HCT116 (cell line): Measurements from ENCODE around the gene PCAT6. TPM values are rescaled to one million over a fixed set of nuclear protein-coding genes. Genes with fewer than 3 reads are reported as not detected.

Source experiments
- ATAC-seq: fragments of 200-7000 bp; cut with Tn5 transposase; 2 replicates; pipeline ENCODE4 v1.9.1; 2020; ENCODE audit warnings: mild to moderate bottlenecking, moderate library complexity
- BruUV-seq: library from RNA; stranded (reverse); fragments of 400-500 nt; replicated peaks from 2 replicates; lab custom pipeline; 2021; lab: Mats Ljungman, UMichigan
- CTCF ChIA-PET: fragments of 300-600 bp; sonication (Branson Sonifier 250); formaldehyde crosslinking; loops from one replicate; lab custom pipeline; 2021; ENCODE audit warnings: antibody characterized with exemption; lab: Charles Lee
- POLR2A ChIA-PET: fragments of 300-600, 350-600 bp; sonication (Branson Sonifier 250); formaldehyde crosslinking; loops from one replicate; lab custom pipeline; 2021; ENCODE audit warnings: antibody characterized with exemption; lab: Charles Lee
- RAD21 ChIA-PET, 2 experiments: fragments of 300-600 bp; sonication (Branson Sonifier 250); formaldehyde crosslinking; loops; one replicate each; lab custom pipeline; 2023; ENCODE audit warnings: low total read pairs in 2 of 2; ENCODE audit not compliant: uncharacterized antibody in 2 of 2, unreplicated experiment in 2 of 2, low non-redundant PET in 1 of 2; lab: Charles Lee
- DNase-seq: peaks from one replicate; pipeline ENCODE4 v3.0.0-alpha.2; 2010; ENCODE audit warnings: low read depth, low spot score
- H2AFZ ChIP-seq: fragments of 200-600 bp; shearing (Covaris generic), sonication (generic); 2 replicates; pipeline ENCODE4 v1.6.1; 2017; ENCODE audit warnings: low read depth, mixed run types, mixed read lengths, antibody characterized with exemption, low read length; ENCODE audit not compliant: poor library complexity, severe bottlenecking
- H3K27ac ChIP-seq: 2 replicates; pipeline ENCODE4 v1.5.1; 2012; ENCODE audit warnings: low read depth, low read length
- H3K27me3 ChIP-seq: fragments of 200-600 bp; sonication (generic); 2 replicates; pipeline ENCODE4 v1.6.1; 2016; ENCODE audit warnings: mixed run types, low read length, mixed read lengths; ENCODE audit not compliant: insufficient read depth
- H3K36me3 ChIP-seq, 2 experiments: fragments of 200-500 bp in 1 of 2; fragments of 200-600 bp in 1 of 2; sonication (Bioruptor generic) in 1 of 2; sonication (generic) in 1 of 2; 2 replicates each; pipeline versions ENCODE4 v1.5.1 to v1.6.1; 2014 to 2016; ENCODE audit warnings: low read length in 2 of 2, inconsistent platforms in 1 of 2, mixed read lengths in 1 of 2, mixed run types in 1 of 2; ENCODE audit not compliant: insufficient read depth in 2 of 2, control insufficient read depth in 1 of 2
- H3K4me1 ChIP-seq, 2 experiments: fragments of 200-600 bp in 1 of 2; sonication (generic) in 1 of 2; 2 replicates each; pipeline versions ENCODE4 v1.5.1 to v1.6.1; 2012 to 2017; ENCODE audit warnings: low read length in 2 of 2, inconsistent platforms in 1 of 2, mild to moderate bottlenecking in 1 of 2, mixed read lengths in 1 of 2, mixed run types in 1 of 2, moderate library complexity in 1 of 2; ENCODE audit not compliant: insufficient read depth in 2 of 2, control insufficient read depth in 1 of 2
- H3K4me2 ChIP-seq: fragments of 200-600 bp; sonication (generic); 2 replicates; pipeline ENCODE4 v1.6.1; 2017; ENCODE audit warnings: mixed run types, low read length, mixed read lengths
- H3K4me3 ChIP-seq, 2 experiments: fragments of 200-600 bp in 1 of 2; sonication (generic) in 1 of 2; replicated peaks in 1 of 2; 2 replicates each; pipeline ENCODE4 v1.5.1; 2011 to 2016; ENCODE audit warnings: low read length in 2 of 2, control low read depth in 1 of 2, low read depth in 1 of 2, mild to moderate bottlenecking in 1 of 2, mixed read lengths in 1 of 2, mixed run types in 1 of 2
- H3K79me2 ChIP-seq: fragments of 200-600 bp; sonication (generic); 2 replicates; pipeline ENCODE4 v1.6.1; 2017; ENCODE audit warnings: mild to moderate bottlenecking, mixed run types, low read length, moderate library complexity, mixed read lengths; ENCODE audit not compliant: insufficient read depth
- H3K9ac ChIP-seq: fragments of 200-600 bp; sonication (generic); 2 replicates; pipeline ENCODE4 v1.6.1; 2016; ENCODE audit warnings: low read length, mixed read lengths
- H3K9me2 ChIP-seq: fragments of 200-600 bp; sonication (generic), shearing (Covaris generic); 2 replicates; pipeline ENCODE4 v1.6.1; 2017; ENCODE audit warnings: mixed run types, mild to moderate bottlenecking, moderate library complexity; ENCODE audit not compliant: insufficient read depth
- H3K9me3 ChIP-seq, 2 experiments: fragments of 200-500 bp in 1 of 2; fragments of 200-600 bp in 1 of 2; sonication (Bioruptor generic) in 1 of 2; sonication (generic) in 1 of 2; 2 replicates each; pipeline ENCODE4 v1.6.1; 2014 to 2017; ENCODE audit warnings: low read length in 2 of 2, mixed read lengths in 2 of 2, inconsistent platforms in 1 of 2, low read depth in 1 of 2, mild to moderate bottlenecking in 1 of 2, mixed run types in 1 of 2, moderate library complexity in 1 of 2; ENCODE audit not compliant: control insufficient read depth in 1 of 2, insufficient read depth in 1 of 2
- H4K20me1 ChIP-seq: fragments of 200-600 bp; sonication (generic), shearing (Covaris generic); 2 replicates; pipeline ENCODE4 v1.6.1; 2017; ENCODE audit warnings: mixed run types, mild to moderate bottlenecking, moderate library complexity; ENCODE audit not compliant: insufficient read depth
- ATF3 ChIP-seq: IDR thresholded peaks from 2 replicates; pipeline ENCODE4 v1.6.1; 2012
- EGR1 ChIP-seq: IDR thresholded peaks from 2 replicates; pipeline ENCODE4 v1.6.1; 2012; ENCODE audit warnings: low read depth
- EZH2 ChIP-seq: fragments of 200-600 bp; sonication (generic); IDR thresholded peaks from 2 replicates; pipeline ENCODE4 v1.6.1; 2017; ENCODE audit warnings: antibody characterized with exemption, mixed run types
- EZH2phosphoT487 ChIP-seq: fragments of 200-600 bp; IDR thresholded peaks from 2 replicates; pipeline ENCODE4 v1.6.1; 2018; ENCODE audit warnings: antibody characterized with exemption, borderline replicate concordance
- FOSL1 ChIP-seq: IDR thresholded peaks from 2 replicates; pipeline ENCODE4 v1.6.1; 2012; ENCODE audit warnings: low read depth
- JUND ChIP-seq: IDR thresholded peaks from 2 replicates; pipeline ENCODE4 v1.6.1; 2012
- MAX ChIP-seq: IDR thresholded peaks from 2 replicates; pipeline ENCODE4 v1.6.1; 2012
- POLR2AphosphoS5 ChIP-seq: IDR thresholded peaks from 2 replicates; pipeline ENCODE4 v1.6.1; 2011; ENCODE audit warnings: mild to moderate bottlenecking, low read depth, low read length, moderate library complexity
- RAD21 ChIP-seq: IDR thresholded peaks from 2 replicates; pipeline ENCODE4 v1.6.1; 2012; ENCODE audit warnings: low read depth, mild to moderate bottlenecking
- REST ChIP-seq: IDR thresholded peaks from 2 replicates; pipeline ENCODE4 v1.6.1; 2012; ENCODE audit warnings: low read depth
- SIN3A ChIP-seq: IDR thresholded peaks from 2 replicates; pipeline ENCODE4 v1.6.1; 2012; ENCODE audit warnings: low read depth
- ZFX ChIP-seq: fragments of 450-650 bp; IDR thresholded peaks from 2 replicates; pipeline ENCODE4 v1.6.1; 2017
- intact Hi-C: fragments of 100-400 bp; cut with micrococcal nuclease; formaldehyde crosslinking; loops from 2 replicates; pipeline ENCODE4 v1.10.0; 2022
- total RNA-seq: library from RNA; stranded (reverse); gene quantifications from one replicate; pipeline ENCODE4 v1.2.1, GENCODE V29; 2021; ENCODE audit not compliant: unreplicated experiment

The PCAT6 gene
- total RNA-seq, 1 experiment from 2014 or later = 1.9 TPM

- POLR2A ChIA-PET = interaction anchor here (0.8 kb wide), 1 partner anchor 10 kb away, joined by 4 read pairs; no protein-coding TSS in a partner anchor
- no peaks in the 10 kb centered on the region for H3K36me3 ChIP-seq
- H3K9ac ChIP-seq = no peak overlapping the region
- H3K27ac ChIP-seq = no peak overlapping the region
- intact Hi-C loops = loop anchor here (2.0 to 5.0 kb wide), 2 partner anchors 42 to 79 kb away; partner anchors contain the start of gene RABIF
- peak overlapping the region; percentile 81 for H3K4me2 ChIP-seq
- H3K4me1 ChIP-seq = peaks cover 22 to 54% of the 10 kb centered on the region in 2 experiments
- no peaks in the 10 kb centered on the region for H3K27me3 ChIP-seq
- no peaks in the 10 kb centered on the region for H4K20me1 ChIP-seq
- H3K9me2 ChIP-seq = no peaks in the 10 kb centered on the region
- TF ChIP-seq ATF3 (no peak), EGR1 (no peak), EZH2phosphoT487 (no peak), POLR2AphosphoS5 (no peak), RAD21 (no peak), FOSL1 (no peak)
- no TSS peak for BruUV-seq
- H3K9me3 ChIP-seq = no peaks in the 10 kb centered on the region
- RAD21 ChIA-PET = no interaction called here
- H3K79me2 ChIP-seq = peaks cover 14% of the 10 kb centered on the region
- CTCF ChIA-PET = interaction anchor here (1.1 kb wide), 1 partner anchor 21 kb away, joined by 3 read pairs; no protein-coding TSS in a partner anchor
- no peak for ATAC-seq
- H2AFZ ChIP-seq = peak overlapping the region; percentile 14
- DNase-seq = no peak
- H3K4me3 ChIP-seq = peak overlapping the region; percentile 51 to 57
Observed at GRCh38 chr1:202810193-202810614, 550 bp upstream of the PCAT6 start.

DNA sequence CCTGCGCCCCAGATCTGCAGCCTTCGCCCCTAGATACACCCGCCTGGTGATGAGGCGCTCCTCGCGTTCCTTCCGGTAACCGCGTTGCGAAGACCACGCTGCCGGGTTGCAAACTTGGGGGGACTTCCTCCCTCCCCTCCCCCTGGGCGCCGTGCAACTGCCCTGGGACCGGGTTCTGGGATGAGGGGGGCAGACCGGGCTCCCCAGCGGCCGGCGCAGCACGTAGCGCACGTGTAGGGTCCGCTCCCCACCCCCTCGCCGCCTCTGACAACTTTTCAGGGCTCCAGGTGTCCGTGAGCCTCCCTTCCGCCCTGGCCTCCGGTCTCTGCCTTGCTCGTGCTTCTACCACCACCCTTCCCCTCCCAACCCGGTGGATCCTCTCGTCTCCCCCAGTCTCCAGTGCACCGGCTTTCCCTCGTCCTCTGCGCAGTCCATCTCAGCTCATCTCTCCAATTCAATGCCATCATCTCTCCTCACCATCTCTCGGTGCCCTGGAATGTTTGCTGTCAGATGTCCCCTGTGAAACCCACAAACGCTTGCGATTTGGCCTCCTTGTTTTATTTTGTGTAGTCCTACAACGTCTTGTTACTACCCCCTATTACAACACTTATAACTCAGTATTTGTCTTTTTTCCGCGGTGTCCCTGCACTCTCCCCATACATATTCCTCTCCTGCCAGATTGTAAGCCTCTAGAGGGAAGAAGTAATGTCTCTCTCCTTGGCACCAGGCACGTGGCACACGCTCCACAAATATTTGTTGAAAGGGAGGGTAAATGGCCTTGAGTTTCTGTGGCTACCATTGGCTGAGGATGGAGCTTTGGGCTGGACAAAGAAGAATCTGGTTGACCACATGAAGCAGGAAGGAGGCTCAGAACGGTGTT lies 782 bp downstream of the PCAT6 start:
- peaks cover 1% of the 10 kb centered on the region; the same call in 1 of the 2 replicates for H3K79me2 ChIP-seq
- H3K4me1 ChIP-seq = peaks cover 22 to 41% of the 10 kb centered on the region in 2 experiments
- no peaks in the 10 kb centered on the region for H4K20me1 ChIP-seq
- ChIA-PET POLR2A (interaction anchor here (1.2 to 1.3 kb wide), 2 partner anchors 25 to 48 kb away, joined by 3 to 4 read pairs; no protein-coding TSS in a partner anchor), CTCF (no interaction called here), RAD21 (no interaction called here)
- no peak overlapping the region for H2AFZ ChIP-seq
- intact Hi-C loops = loop anchor here (2.0 to 5.0 kb wide), 2 partner anchors 41 to 77 kb away; partner anchors contain the start of gene RABIF
- DNase-seq (no peak), ATAC-seq (no peak)
- H3K27me3 ChIP-seq = no peaks in the 10 kb centered on the region
- H3K4me2 ChIP-seq = peak overlapping the region; percentile 81
- no peaks in the 10 kb centered on the region for H3K9me2 ChIP-seq
- peak overlapping the region; percentile 56 for H3K9ac ChIP-seq
- H3K4me3 ChIP-seq = peak overlapping the region; percentile 51 to 57
- H3K36me3 ChIP-seq = no peaks in the 10 kb centered on the region
- H3K9me3 ChIP-seq = no peaks in the 10 kb centered on the region
- H3K27ac ChIP-seq = peak overlapping the region; percentile 49; the same call in 1 of the 2 replicates
- no TSS peak for BruUV-seq
- no peak for TF ChIP-seq REST
- TF ChIP-seq ZFX = no peak
- no peak for TF ChIP-seq MAX
- TF ChIP-seq EZH2 = no peak
- TF ChIP-seq SIN3A = no peak
- no peak for TF ChIP-seq JUND
